Vagina (tissue), 2 donors: Measurements from ENCODE around the gene NUTM1.
"Not testable (repeated sequence)": the region's sequence is repeated elsewhere in the genome, so short reads cannot be mapped to it uniquely, and the experiment has no call there.

Experiments
- POLR2A ChIP-seq, 2 donors: fragments of 450-650 bp; IDR thresholded peaks; one replicate each; pipeline ENCODE4 v1.6.1; 2017; ENCODE audit warnings: antibody characterized with exemption in 2 of 2, mild to moderate bottlenecking in 2 of 2, moderate library complexity in 2 of 2
- POLR2AphosphoS5 ChIP-seq, 2 donors: sonication (generic); formaldehyde crosslinking; IDR thresholded peaks; one replicate each; pipeline ENCODE4 v1.9.0; 2017; ENCODE audit warnings: antibody characterized with exemption in 2 of 2, mild to moderate bottlenecking in 2 of 2, low read depth in 1 of 2; ENCODE audit not compliant: insufficient read depth in 1 of 2
- TF ChIP-seq, protein P1 (sequence below), 3 experiments: fragments of 450-650 bp in 2 of 3; fragments of 200-600 bp in 1 of 3; sonication (generic) in 1 of 3; IDR thresholded peaks; one replicate each; pipeline ENCODE4 v1.5.1; 2017 to 2019; ENCODE audit warnings: antibody characterized with exemption in 3 of 3, mild to moderate bottlenecking in 2 of 3, moderate library complexity in 2 of 3

- TF ChIP-seq, protein P1, sequence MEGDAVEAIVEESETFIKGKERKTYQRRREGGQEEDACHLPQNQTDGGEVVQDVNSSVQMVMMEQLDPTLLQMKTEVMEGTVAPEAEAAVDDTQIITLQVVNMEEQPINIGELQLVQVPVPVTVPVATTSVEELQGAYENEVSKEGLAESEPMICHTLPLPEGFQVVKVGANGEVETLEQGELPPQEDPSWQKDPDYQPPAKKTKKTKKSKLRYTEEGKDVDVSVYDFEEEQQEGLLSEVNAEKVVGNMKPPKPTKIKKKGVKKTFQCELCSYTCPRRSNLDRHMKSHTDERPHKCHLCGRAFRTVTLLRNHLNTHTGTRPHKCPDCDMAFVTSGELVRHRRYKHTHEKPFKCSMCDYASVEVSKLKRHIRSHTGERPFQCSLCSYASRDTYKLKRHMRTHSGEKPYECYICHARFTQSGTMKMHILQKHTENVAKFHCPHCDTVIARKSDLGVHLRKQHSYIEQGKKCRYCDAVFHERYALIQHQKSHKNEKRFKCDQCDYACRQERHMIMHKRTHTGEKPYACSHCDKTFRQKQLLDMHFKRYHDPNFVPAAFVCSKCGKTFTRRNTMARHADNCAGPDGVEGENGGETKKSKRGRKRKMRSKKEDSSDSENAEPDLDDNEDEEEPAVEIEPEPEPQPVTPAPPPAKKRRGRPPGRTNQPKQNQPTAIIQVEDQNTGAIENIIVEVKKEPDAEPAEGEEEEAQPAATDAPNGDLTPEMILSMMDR (IDR thresholded peaks at IDR 0.05) = not testable (repeated sequence)
- TF ChIP-seq POLR2A (IDR thresholded peaks at IDR 0.05); POLR2AphosphoS5 (IDR thresholded peaks at IDR 0.05; ENCODE audit: insufficient read depth in 1 of 2, low read depth in 1 of 2): not testable (repeated sequence)
Observed at GRCh38 chr15:34352996-34353395, 9.9 kb downstream of the NUTM1 start.
